Colonic mucosa (tissue), 4 donors: ENCODE results near the gene MPND. TPM values are rescaled to one million over a fixed set of nuclear protein-coding genes. Genes with fewer than 3 reads are reported as not detected.
A peak's percentile ranks its signal among the peaks of the same experiment; 100 is the strongest.

Experiments
- DNase-seq: peaks from one replicate; pipeline ENCODE4 v3.0.0-alpha.2; 2020
- H3K27ac ChIP-seq: fragments of 200-600 bp; one replicate; pipeline ENCODE4 v1.8.0; 2021
- H3K27me3 ChIP-seq: fragments of 200-600 bp; one replicate; pipeline ENCODE4 v1.8.0; 2021
- H3K36me3 ChIP-seq: fragments of 200-600 bp; one replicate; pipeline ENCODE4 v1.8.0; 2021
- H3K4me1 ChIP-seq: fragments of 200-600 bp; one replicate; pipeline ENCODE4 v1.8.0; 2021; ENCODE audit warnings: mild to moderate bottlenecking
- H3K4me3 ChIP-seq: fragments of 200-600 bp; one replicate; pipeline ENCODE4 v1.8.0; 2021
- H3K9ac ChIP-seq, 2 donors: one replicate each; pipeline ENCODE4 v1.7.0; 2013; ENCODE audit warnings: control low read depth in 2 of 2, low read depth in 2 of 2, low read length in 2 of 2
- H3K9me3 ChIP-seq: fragments of 200-600 bp; one replicate; pipeline ENCODE4 v1.8.0; 2021
- intact Hi-C: fragments of 100-400 bp; cut with DNase I; formaldehyde crosslinking; loops from one replicate; pipeline ENCODE4 v1.14.1; 2022
- total RNA-seq, 2 donors: library from RNA; stranded (reverse); fragmentation: NEBNext Ultra II Directional in 1 of 2; extraction: Animal tissue kit (Norgen Biotek cat#: 25700) in 1 of 2; gene quantifications; one replicate each; pipeline ENCODE4 v1.2.1, GENCODE V29; 2021
- TF ChIP-seq, protein P1 (sequence below): fragments of 200-600 bp; IDR thresholded peaks from one replicate; pipeline ENCODE4 v1.8.0; 2022; ENCODE audit warnings: antibody characterized with exemption, mild to moderate bottlenecking
- donor health status: healthy.
- donor health status: DM: no; HTN: no; CAD: no.
- donor health status: DM: no; HTN: no; CAD: no.

MPND gene
- total RNA-seq, 2 donors from 2014 or later = 38.0 to 63.2 TPM

DNA sequence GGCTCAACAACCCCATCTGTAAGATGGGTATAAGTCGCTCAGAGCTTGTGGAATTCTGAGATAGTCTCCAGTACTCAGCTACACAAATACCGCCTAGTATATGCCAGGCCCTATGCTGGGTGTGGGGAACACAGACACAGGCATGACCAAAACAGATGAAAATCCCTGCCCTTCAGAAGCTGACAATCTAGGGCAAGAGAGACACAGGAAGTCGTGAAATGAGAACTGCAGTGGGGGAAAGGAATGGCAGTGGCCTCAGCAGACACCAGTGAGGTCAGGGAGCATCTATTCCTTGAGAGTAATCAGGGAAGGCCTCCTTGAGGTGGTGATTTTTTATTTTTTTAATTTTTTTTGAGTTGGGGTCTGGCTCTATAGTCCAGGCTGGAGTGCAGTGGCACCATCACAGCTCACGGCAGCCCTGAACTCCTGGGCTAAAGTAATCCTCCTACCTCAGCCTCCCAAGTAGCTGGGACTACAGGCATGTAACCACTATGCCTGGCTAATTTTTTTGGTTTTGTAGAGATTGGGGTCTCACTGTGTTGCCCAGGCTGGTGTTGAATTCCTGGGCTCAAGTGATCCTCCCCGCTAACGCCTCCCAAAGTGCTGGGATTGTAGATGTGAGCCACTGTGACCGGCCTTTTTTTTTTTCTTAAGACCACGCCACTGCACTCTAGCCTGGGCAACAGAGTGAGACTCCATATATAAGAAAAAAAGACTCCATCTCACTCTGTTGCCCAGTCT, 44.4 kb upstream of the MPND start:
- no peak for DNase-seq
- Histone ChIP-seq H3K9me3 (no peaks in the 10 kb centered on the region), H3K27me3 (no peaks in the 10 kb centered on the region), H3K4me3 (no peak overlapping the region), H3K9ac (no peak overlapping the region), H3K36me3 (no peaks in the 10 kb centered on the region), H3K4me1 (no peaks in the 10 kb centered on the region), H3K27ac (no peak overlapping the region)
- TF ChIP-seq, protein P1, sequence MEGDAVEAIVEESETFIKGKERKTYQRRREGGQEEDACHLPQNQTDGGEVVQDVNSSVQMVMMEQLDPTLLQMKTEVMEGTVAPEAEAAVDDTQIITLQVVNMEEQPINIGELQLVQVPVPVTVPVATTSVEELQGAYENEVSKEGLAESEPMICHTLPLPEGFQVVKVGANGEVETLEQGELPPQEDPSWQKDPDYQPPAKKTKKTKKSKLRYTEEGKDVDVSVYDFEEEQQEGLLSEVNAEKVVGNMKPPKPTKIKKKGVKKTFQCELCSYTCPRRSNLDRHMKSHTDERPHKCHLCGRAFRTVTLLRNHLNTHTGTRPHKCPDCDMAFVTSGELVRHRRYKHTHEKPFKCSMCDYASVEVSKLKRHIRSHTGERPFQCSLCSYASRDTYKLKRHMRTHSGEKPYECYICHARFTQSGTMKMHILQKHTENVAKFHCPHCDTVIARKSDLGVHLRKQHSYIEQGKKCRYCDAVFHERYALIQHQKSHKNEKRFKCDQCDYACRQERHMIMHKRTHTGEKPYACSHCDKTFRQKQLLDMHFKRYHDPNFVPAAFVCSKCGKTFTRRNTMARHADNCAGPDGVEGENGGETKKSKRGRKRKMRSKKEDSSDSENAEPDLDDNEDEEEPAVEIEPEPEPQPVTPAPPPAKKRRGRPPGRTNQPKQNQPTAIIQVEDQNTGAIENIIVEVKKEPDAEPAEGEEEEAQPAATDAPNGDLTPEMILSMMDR = no peak
- intact Hi-C loops = no loop called here

DNA sequence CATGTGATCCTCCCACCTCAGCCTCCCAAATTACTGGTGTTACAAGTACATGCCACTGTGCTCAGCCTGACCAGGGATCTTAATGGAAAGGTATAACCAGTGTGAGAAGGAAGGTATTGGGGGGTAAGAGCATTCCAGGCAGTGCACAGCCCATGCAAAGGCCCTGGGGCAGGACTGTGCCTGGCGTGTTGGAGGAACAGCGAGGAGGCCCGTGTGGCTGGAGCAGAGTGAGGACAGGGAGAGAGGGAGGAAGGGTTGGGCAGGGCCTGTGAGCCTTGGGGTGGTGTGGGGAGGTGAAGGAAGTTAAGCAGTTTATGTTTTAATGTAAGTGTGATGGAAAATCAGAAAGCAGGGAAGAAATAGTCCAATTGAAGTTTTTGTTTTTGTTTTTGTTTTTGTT, 42.8 kb upstream of the MPND start:
- TF ChIP-seq, protein P1 = no peak
- H3K27me3 ChIP-seq = no peaks in the 10 kb centered on the region

DNA sequence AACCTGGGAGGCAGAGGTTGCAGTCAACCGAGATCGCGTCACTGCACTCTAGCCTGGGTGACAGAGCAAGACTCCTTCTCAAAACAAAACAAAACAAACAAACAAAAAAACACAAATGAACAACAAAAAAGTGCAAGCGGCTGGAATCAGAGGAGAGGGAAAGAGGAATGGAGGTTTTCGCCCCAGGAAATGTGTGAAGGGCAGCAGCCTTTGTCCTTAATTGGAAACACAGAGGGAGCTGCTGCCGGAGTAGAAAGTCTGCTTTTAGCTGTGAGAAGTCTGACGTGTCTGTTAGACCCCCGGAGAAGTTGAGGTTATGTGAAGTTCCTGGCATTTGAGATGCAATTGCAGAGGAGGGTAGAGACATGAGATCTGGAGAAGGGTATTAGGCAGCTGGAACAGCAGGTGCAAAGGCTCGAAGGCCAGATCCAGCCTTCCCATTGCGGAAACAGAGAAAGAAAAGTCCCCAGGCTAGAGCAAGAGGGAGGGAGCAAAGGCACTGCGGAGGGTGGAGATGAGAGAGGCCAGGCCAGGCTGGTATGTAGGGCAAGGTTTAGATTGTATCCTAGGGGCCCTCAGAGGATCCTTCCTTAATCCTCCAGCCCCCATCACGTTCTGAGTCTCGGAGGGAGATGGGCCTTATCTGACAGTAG, 41.6 kb upstream of the MPND start:
- no peaks in the 10 kb centered on the region for H3K4me1 ChIP-seq
- H3K27ac ChIP-seq = no peak overlapping the region
- peak overlapping the region; percentile 5 to 35 for H3K9ac ChIP-seq
- TF ChIP-seq, protein P1 = no peak
- no peak overlapping the region for H3K4me3 ChIP-seq
- no peak for DNase-seq
- no peaks in the 10 kb centered on the region for H3K9me3 ChIP-seq
- intact Hi-C loops = no loop called here
- no peaks in the 10 kb centered on the region for H3K36me3 ChIP-seq
- no peaks in the 10 kb centered on the region for H3K27me3 ChIP-seq

More for the DNA sequence above, 42.8 kb upstream of the MPND start:
- no peaks in the 10 kb centered on the region for H3K9me3 ChIP-seq
- DNase-seq = no peak
- no peak overlapping the region for H3K9ac ChIP-seq
- H3K4me1 ChIP-seq = no peaks in the 10 kb centered on the region
- no peaks in the 10 kb centered on the region for H3K36me3 ChIP-seq
- no peak overlapping the region for H3K4me3 ChIP-seq
- intact Hi-C loops = no loop called here
- H3K27ac ChIP-seq = no peak overlapping the region

DNA sequence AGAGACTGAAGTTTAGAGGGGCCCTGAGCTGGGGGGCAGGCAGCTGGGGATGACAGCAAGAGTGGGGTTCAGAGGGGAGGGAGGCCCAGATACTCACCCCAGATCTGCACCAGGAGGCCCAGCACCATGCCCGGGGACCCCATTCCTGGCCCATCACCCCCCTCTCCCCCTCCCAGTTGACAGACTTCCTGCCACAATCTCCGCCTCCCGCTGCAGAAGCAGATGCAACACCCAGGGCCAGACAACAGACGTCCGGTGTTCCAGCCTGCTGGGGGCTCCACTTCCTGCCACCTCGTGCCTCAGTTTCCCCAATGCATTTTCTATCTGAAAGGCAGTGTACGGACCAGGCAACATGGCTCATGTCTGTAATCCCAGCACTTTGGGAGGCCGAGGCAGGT, 41.1 kb upstream of the MPND start, which contains the start of gene TMIGD2:
TSS of gene TMIGD2 (minus strand) at position 147 of the 398 bp plus-strand sequence. CDS start at position 143, 4 bp downstream.
- TF ChIP-seq, protein P1 = no peak
- H3K4me1 ChIP-seq = no peaks in the 10 kb centered on the region
- DNase-seq = no peak
- intact Hi-C loops = no loop called here
- H3K4me3 ChIP-seq = no peak within 1 kb of the TSS
- H3K27ac ChIP-seq = no peak within 1 kb of the TSS
- no peaks in the 10 kb centered on the region for H3K9me3 ChIP-seq
- H3K27me3 ChIP-seq = no peaks in the 10 kb centered on the region
- H3K9ac ChIP-seq = peak within 1 kb of the TSS; percentile 5 to 35
- no peaks in the 10 kb centered on the region for H3K36me3 ChIP-seq

DNA sequence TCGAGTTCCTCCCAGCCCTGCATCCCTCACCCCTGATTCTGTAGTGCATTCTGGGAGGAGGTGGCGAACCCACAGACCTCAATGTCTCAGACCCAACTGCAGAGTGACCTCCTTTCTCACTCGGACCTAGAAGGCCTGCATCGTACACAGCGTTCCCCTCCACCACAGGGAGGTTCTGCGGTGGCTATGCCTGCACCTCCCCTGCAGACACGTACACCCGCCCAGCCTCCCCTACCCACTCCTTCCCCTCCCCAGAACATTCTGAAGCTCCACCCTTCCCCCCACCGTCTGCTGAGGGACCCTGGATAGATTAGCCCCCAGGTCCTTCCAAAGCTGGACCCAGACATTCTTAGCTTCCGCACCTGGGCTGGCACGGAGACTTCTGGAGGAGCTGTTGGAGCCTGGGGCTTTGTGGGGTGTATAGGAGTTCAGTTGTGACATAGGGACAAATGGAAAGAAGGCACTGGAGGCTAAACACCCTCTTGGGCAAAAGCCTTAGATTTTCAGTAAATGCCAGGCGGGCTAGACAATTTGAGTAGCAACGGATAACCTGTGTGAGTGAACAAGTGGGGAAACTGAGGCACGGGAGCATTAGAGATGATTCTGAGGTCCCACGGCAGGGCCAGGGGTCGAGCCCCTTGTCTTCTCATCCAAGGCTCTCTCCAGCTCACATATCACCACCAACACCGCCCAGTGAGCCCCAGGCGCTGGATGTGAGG, 39.4 kb upstream of the MPND start:
- no peaks in the 10 kb centered on the region for H3K27me3 ChIP-seq

More for the DNA sequence above, 39.4 kb upstream of the MPND start:
- Histone ChIP-seq H3K9ac (no peak overlapping the region), H3K9me3 (no peaks in the 10 kb centered on the region), H3K4me1 (no peaks in the 10 kb centered on the region), H3K36me3 (no peaks in the 10 kb centered on the region), H3K4me3 (peak overlapping the region; percentile 15), H3K27ac (no peak overlapping the region)
- TF ChIP-seq, protein P1 = no peak
- DNase-seq = no peak
- intact Hi-C loops = no loop called here
